ENCODE measurements around the gene JMJD7.

DNA sequence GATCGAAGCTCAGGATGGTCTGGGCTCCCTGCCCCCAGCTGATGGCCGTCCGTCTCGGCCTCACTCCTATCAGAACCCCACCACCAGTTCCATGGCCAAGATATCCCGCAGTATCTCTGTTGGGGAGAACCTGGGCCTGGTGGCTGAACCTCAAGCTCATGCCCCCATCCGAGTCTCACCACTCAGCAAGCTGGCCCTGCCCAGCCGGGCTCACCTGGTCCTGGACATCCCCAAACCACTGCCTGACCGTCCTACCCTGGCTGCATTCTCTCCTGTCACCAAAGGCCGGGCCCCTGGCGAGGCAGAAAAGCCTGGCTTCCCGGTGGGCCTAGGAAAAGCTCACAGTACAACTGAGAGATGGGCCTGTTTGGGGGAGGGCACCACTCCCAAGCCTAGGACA, 4.4 kb upstream of the JMJD7 start:
- TF ChIP-seq POLR2A (IDR thresholded peaks at IDR 0.05) = no peak
- TF ChIP-seq, protein P1, sequence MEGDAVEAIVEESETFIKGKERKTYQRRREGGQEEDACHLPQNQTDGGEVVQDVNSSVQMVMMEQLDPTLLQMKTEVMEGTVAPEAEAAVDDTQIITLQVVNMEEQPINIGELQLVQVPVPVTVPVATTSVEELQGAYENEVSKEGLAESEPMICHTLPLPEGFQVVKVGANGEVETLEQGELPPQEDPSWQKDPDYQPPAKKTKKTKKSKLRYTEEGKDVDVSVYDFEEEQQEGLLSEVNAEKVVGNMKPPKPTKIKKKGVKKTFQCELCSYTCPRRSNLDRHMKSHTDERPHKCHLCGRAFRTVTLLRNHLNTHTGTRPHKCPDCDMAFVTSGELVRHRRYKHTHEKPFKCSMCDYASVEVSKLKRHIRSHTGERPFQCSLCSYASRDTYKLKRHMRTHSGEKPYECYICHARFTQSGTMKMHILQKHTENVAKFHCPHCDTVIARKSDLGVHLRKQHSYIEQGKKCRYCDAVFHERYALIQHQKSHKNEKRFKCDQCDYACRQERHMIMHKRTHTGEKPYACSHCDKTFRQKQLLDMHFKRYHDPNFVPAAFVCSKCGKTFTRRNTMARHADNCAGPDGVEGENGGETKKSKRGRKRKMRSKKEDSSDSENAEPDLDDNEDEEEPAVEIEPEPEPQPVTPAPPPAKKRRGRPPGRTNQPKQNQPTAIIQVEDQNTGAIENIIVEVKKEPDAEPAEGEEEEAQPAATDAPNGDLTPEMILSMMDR (IDR thresholded peaks at IDR 0.05) = no peak
- no peak for TF ChIP-seq POLR2AphosphoS5 (IDR thresholded peaks at IDR 0.05)

All from breast epithelium (tissue), 3 donors.